ENCODE data around the gene PARD3B. TPM values are rescaled to one million over a fixed set of nuclear protein-coding genes. Genes with fewer than 3 reads are reported as not detected.

PARD3B gene
- total and polyA plus RNA-seq, 10 of the 15 experiments (the other 5 are each of a cell fraction or from before 2014, with no cell fraction given) = 0.01 to 0.54 (median 0.07) TPM; not detected in 7

GRCh38 chr2:205352094-205352493, 806.8 kb downstream of the PARD3B start:
- BruUV-seq (replicated peaks) = no TSS peak
- Histone ChIP-seq H3K9ac (ENCODE audit: control insufficient read depth, insufficient read depth, low read length) (no peak overlapping the region), H4K20me1 (ENCODE audit: control insufficient read depth, insufficient read depth) (no peaks in the 10 kb centered on the region), H3K27me3 (replicated peaks in 1 of 2; ENCODE audit: control insufficient read depth in 2 of 2, insufficient read depth in 2 of 2, low read length in 1 of 2) (no peaks in the 10 kb centered on the region; a peak in 1 of 4 replicates), H3K27ac (ENCODE audit: control insufficient read depth, insufficient read depth) (no peak overlapping the region), H3K4me2 (ENCODE audit: control insufficient read depth, insufficient read depth) (no peak overlapping the region), H3K36me3 (ENCODE audit: control insufficient read depth in 2 of 2, insufficient read depth in 2 of 2, low read length in 1 of 2) (no peaks in the 10 kb centered on the region), H3K4me3 (no peak overlapping the region), H3K9me3 (replicated peaks; ENCODE audit: control insufficient read depth, insufficient read depth, low read length) (no peaks in the 10 kb centered on the region), H3K4me1 (ENCODE audit: control insufficient read depth, insufficient read depth, low read length) (no peaks in the 10 kb centered on the region), H2AFZ (ENCODE audit: control insufficient read depth, low read depth, low read length) (no peak overlapping the region), H3K79me2 (ENCODE audit: control insufficient read depth, insufficient read depth, low read length) (no peaks in the 10 kb centered on the region)
- in situ Hi-C loops (cut with MboI) (no loop called here), intact Hi-C loops (cut with micrococcal nuclease; ENCODE audit: unreplicated experiment) (no loop called here)
- no peak for TF ChIP-seq CHD2 (IDR thresholded peaks at IDR 0.05; ENCODE audit: borderline replicate concordance, low read depth, low read length)
- no peak for TF ChIP-seq BCL3 (IDR thresholded peaks at IDR 0.05; ENCODE audit: borderline replicate concordance, insufficient read depth, low read depth, low read length, poor library complexity, severe bottlenecking)
- TF ChIP-seq CTCF (IDR thresholded peaks at IDR 0.05 in 2 of 3, conservative IDR thresholded peaks at IDR 0.05 in 1 of 3; ENCODE audit: control insufficient read depth in 2 of 3, extremely low read depth in 1 of 3, insufficient read depth in 1 of 3, low read depth in 3 of 3, low read length in 3 of 3) = no peak
- no peak for TF ChIP-seq ZSCAN29 (IDR thresholded peaks at IDR 0.05)
- TF ChIP-seq NRF1 (conservative IDR thresholded peaks at IDR 0.05; ENCODE audit: low read depth, low read length) = no peak
- TF ChIP-seq CREB1 (IDR thresholded peaks at IDR 0.05; ENCODE audit: low read depth) = no peak
- TF ChIP-seq USF1 (IDR thresholded peaks at IDR 0.05; ENCODE audit: borderline replicate concordance, extremely low read length, insufficient read depth, low read depth, low read length) = no peak
- no peak for TF ChIP-seq SP1 (IDR thresholded peaks at IDR 0.05; ENCODE audit: low read depth, low read length)
- no peak for FAIRE-seq
- WGBS (ENCODE audit: insufficient coverage, insufficient replicate concordance, low lambda C conversion rate, missing lambda C conversion rate) = 33% methylated on average over 3 of the region's 3 CpGs
- CTCF ChIA-PET = interaction anchor here (0.6 kb wide), 1 partner anchor 61 kb away, joined by 3 read pairs; no protein-coding TSS in a partner anchor
- no peak for ATAC-seq
- no peak for DNase-seq (ENCODE audit: low read depth, low spot score)
- RAD21 ChIA-PET (ENCODE audit: unreplicated experiment) = no interaction called here
- SMC1A ChIA-PET (ENCODE audit: uncharacterized antibody, unreplicated experiment) = no interaction called here
- POLR2A ChIA-PET = no interaction called here
